GM20431 (cell line): ENCODE measurements around the gene MOB3B.

ENCODE experiments used
- in situ Hi-C: fragments of 300-500 bp; cut with MseI, MboI; formaldehyde crosslinking; loops from one replicate; pipeline ENCODE4 v1.15.0; 2020; ENCODE audit warnings: low sequenced_read_pairs; ENCODE audit not compliant: unreplicated experiment

The MOB3B gene

GRCh38 chr9:27351438-27351837, 178.2 kb downstream of the MOB3B start:
- in situ Hi-C loops: no loop called here

GRCh38 chr9:27350382-27350976, 179.1 kb downstream of the MOB3B start:
- in situ Hi-C loops: no loop called here

- in situ Hi-C loops: no loop called here
These were observed 179.9 kb downstream of the MOB3B start for GRCh38 chr9:27349698-27350080.

- in situ Hi-C loops: no loop called here
These were observed 180.6 kb downstream of the MOB3B start for GRCh38 chr9:27348785-27349697.

- in situ Hi-C loops: no loop called here
These were observed 181.7 kb downstream of the MOB3B start for GRCh38 chr9:27347889-27348288.

GRCh38 chr9:27344776-27345175, 184.8 kb downstream of the MOB3B start:
- in situ Hi-C loops: no loop called here

- in situ Hi-C loops: no loop called here
These were observed 187.9 kb downstream of the MOB3B start for GRCh38 chr9:27341545-27342294.

- in situ Hi-C loops: no loop called here
These were observed 188.6 kb downstream of the MOB3B start for GRCh38 chr9:27340961-27341511.

- in situ Hi-C loops: no loop called here
These were observed 189.3 kb downstream of the MOB3B start for GRCh38 chr9:27340285-27340674.

- in situ Hi-C loops: loop anchor here (10.0 kb wide), 1 partner anchor 185 kb away; the partner anchor contains the start of genes IFNK and MOB3B
These were observed 189.8 kb downstream of the MOB3B start for GRCh38 chr9:27339661-27340284.

GRCh38 chr9:27338527-27338903, 191.1 kb downstream of the MOB3B start:
- in situ Hi-C loops: loop anchor here (10.0 kb wide), 1 partner anchor 186 kb away; the partner anchor contains the start of genes IFNK and MOB3B

- in situ Hi-C loops: loop anchor here (10.0 kb wide), 1 partner anchor 187 kb away; the partner anchor contains the start of genes IFNK and MOB3B
These were observed 191.6 kb downstream of the MOB3B start for GRCh38 chr9:27337833-27338526.

- in situ Hi-C loops: loop anchor here (10.0 kb wide), 1 partner anchor 188 kb away; the partner anchor contains the start of genes IFNK and MOB3B
These were observed 192.4 kb downstream of the MOB3B start for GRCh38 chr9:27337236-27337635.

GRCh38 chr9:27336829-27337228, 192.8 kb downstream of the MOB3B start:
- in situ Hi-C loops: loop anchor here (10.0 kb wide), 1 partner anchor 188 kb away; the partner anchor contains the start of genes IFNK and MOB3B

GRCh38 chr9:27336126-27336525, 193.5 kb downstream of the MOB3B start:
- in situ Hi-C loops: loop anchor here (10.0 kb wide), 1 partner anchor 189 kb away; the partner anchor contains the start of genes IFNK and MOB3B

GRCh38 chr9:27335075-27335474, 194.5 kb downstream of the MOB3B start:
- in situ Hi-C loops: loop anchor here (10.0 kb wide), 1 partner anchor 190 kb away; the partner anchor contains the start of genes IFNK and MOB3B

- in situ Hi-C loops: loop anchor here (10.0 kb wide), 1 partner anchor 191 kb away; the partner anchor contains the start of genes IFNK and MOB3B
These were observed 196.2 kb downstream of the MOB3B start for GRCh38 chr9:27333241-27334052.

GRCh38 chr9:27331393-27331792, 198.2 kb downstream of the MOB3B start:
- in situ Hi-C loops: loop anchor here (10.0 kb wide), 1 partner anchor 193 kb away; the partner anchor contains the start of genes IFNK and MOB3B
